ENCODE results near the gene SLCO3A1.

Gene SLCO3A1

GRCh38 chr15:92037491-92037890, 184.0 kb downstream of the SLCO3A1 start:
- H3K36me3 ChIP-seq (ENCODE audit: insufficient read depth, low read length), result no peaks in the 10 kb centered on the region
- H3K27me3 ChIP-seq (ENCODE audit: insufficient read depth, low read length, poor library complexity), result peaks cover 6% of the 10 kb centered on the region
- no peak overlapping the region for H3K4me3 ChIP-seq (ENCODE audit: low read depth in 1 of 2, low read length in 2 of 2)
- H3K9ac ChIP-seq (ENCODE audit: low read depth, low read length), result no peak overlapping the region
- TF ChIP-seq CTCF (IDR thresholded peaks at IDR 0.05; ENCODE audit: borderline replicate concordance, extremely low read depth, low read length, poor library complexity, severe bottlenecking), result no peak
- no peak for TF ChIP-seq EZH2 (IDR thresholded peaks at IDR 0.05; ENCODE audit: borderline replicate concordance, low read depth, low read length, severe bottlenecking)
- no peaks in the 10 kb centered on the region for H3K79me2 ChIP-seq (ENCODE audit: insufficient read depth, low read length)
- DNase-seq (no peak), ATAC-seq (ENCODE audit: insufficient read depth, low read depth) (no peak)
- no peak overlapping the region for H3K4me2 ChIP-seq (ENCODE audit: insufficient read depth, low read length)
- no peaks in the 10 kb centered on the region for H3K9me3 ChIP-seq (ENCODE audit: insufficient read depth, low read length, severe bottlenecking)
- H3K4me1 ChIP-seq (ENCODE audit: insufficient read depth, low read length), result no peaks in the 10 kb centered on the region
- H3K27ac ChIP-seq (ENCODE audit: low read length), result no peak overlapping the region
- no peak overlapping the region for H2AFZ ChIP-seq (ENCODE audit: low read depth, low read length)
- H4K20me1 ChIP-seq (ENCODE audit: insufficient read depth, low read length), result no peaks in the 10 kb centered on the region

GRCh38 chr15:92040350-92040749, 186.8 kb downstream of the SLCO3A1 start:
- Histone ChIP-seq H3K27me3 (ENCODE audit: insufficient read depth, low read length, poor library complexity) (peaks cover 6% of the 10 kb centered on the region), H3K4me2 (ENCODE audit: insufficient read depth, low read length) (no peak overlapping the region), H3K4me1 (ENCODE audit: insufficient read depth, low read length) (no peaks in the 10 kb centered on the region), H3K9ac (ENCODE audit: low read depth, low read length) (no peak overlapping the region), H2AFZ (ENCODE audit: low read depth, low read length) (no peak overlapping the region), H3K79me2 (ENCODE audit: insufficient read depth, low read length) (no peaks in the 10 kb centered on the region), H3K27ac (ENCODE audit: low read length) (no peak overlapping the region), H3K36me3 (ENCODE audit: insufficient read depth, low read length) (no peaks in the 10 kb centered on the region), H3K9me3 (ENCODE audit: insufficient read depth, low read length, severe bottlenecking) (no peaks in the 10 kb centered on the region), H4K20me1 (ENCODE audit: insufficient read depth, low read length) (no peaks in the 10 kb centered on the region), H3K4me3 (ENCODE audit: low read depth in 1 of 2, low read length in 2 of 2) (no peak overlapping the region)
- no peak for ATAC-seq (ENCODE audit: insufficient read depth, low read depth)
- no peak for TF ChIP-seq CTCF (IDR thresholded peaks at IDR 0.05; ENCODE audit: borderline replicate concordance, extremely low read depth, low read length, poor library complexity, severe bottlenecking)
- TF ChIP-seq EZH2 (IDR thresholded peaks at IDR 0.05; ENCODE audit: borderline replicate concordance, low read depth, low read length, severe bottlenecking), result no peak
- DNase-seq, result no peak

- Histone ChIP-seq H3K4me3 (ENCODE audit: low read depth in 1 of 2, low read length in 2 of 2) (no peak overlapping the region), H3K79me2 (ENCODE audit: insufficient read depth, low read length) (no peaks in the 10 kb centered on the region), H3K9ac (ENCODE audit: low read depth, low read length) (no peak overlapping the region), H2AFZ (ENCODE audit: low read depth, low read length) (no peak overlapping the region), H4K20me1 (ENCODE audit: insufficient read depth, low read length) (no peaks in the 10 kb centered on the region), H3K27ac (ENCODE audit: low read length) (no peak overlapping the region), H3K4me1 (ENCODE audit: insufficient read depth, low read length) (no peaks in the 10 kb centered on the region), H3K36me3 (ENCODE audit: insufficient read depth, low read length) (no peaks in the 10 kb centered on the region), H3K9me3 (ENCODE audit: insufficient read depth, low read length, severe bottlenecking) (no peaks in the 10 kb centered on the region), H3K4me2 (ENCODE audit: insufficient read depth, low read length) (no peak overlapping the region), H3K27me3 (ENCODE audit: insufficient read depth, low read length, poor library complexity) (peaks cover 6% of the 10 kb centered on the region)
- no peak for TF ChIP-seq EZH2 (IDR thresholded peaks at IDR 0.05; ENCODE audit: borderline replicate concordance, low read depth, low read length, severe bottlenecking)
- TF ChIP-seq CTCF (IDR thresholded peaks at IDR 0.05; ENCODE audit: borderline replicate concordance, extremely low read depth, low read length, poor library complexity, severe bottlenecking), result no peak
- ATAC-seq (ENCODE audit: insufficient read depth, low read depth), result no peak
- DNase-seq, result no peak
Measured at GRCh38 chr15:92041371-92041770, 187.9 kb downstream of the SLCO3A1 start.

- ATAC-seq (ENCODE audit: insufficient read depth, low read depth) (no peak), DNase-seq (no peak)
- no peak overlapping the region for H3K27ac ChIP-seq (ENCODE audit: low read length)
- peaks cover 6% of the 10 kb centered on the region for H3K27me3 ChIP-seq (ENCODE audit: insufficient read depth, low read length, poor library complexity)
- no peak overlapping the region for H2AFZ ChIP-seq (ENCODE audit: low read depth, low read length)
- no peaks in the 10 kb centered on the region for H4K20me1 ChIP-seq (ENCODE audit: insufficient read depth, low read length)
- H3K9ac ChIP-seq (ENCODE audit: low read depth, low read length), result no peak overlapping the region
- H3K4me3 ChIP-seq (ENCODE audit: low read depth in 1 of 2, low read length in 2 of 2), result no peak overlapping the region
- no peaks in the 10 kb centered on the region for H3K9me3 ChIP-seq (ENCODE audit: insufficient read depth, low read length, severe bottlenecking)
- no peaks in the 10 kb centered on the region for H3K36me3 ChIP-seq (ENCODE audit: insufficient read depth, low read length)
- TF ChIP-seq CTCF (IDR thresholded peaks at IDR 0.05; ENCODE audit: borderline replicate concordance, extremely low read depth, low read length, poor library complexity, severe bottlenecking) (no peak), EZH2 (IDR thresholded peaks at IDR 0.05; ENCODE audit: borderline replicate concordance, low read depth, low read length, severe bottlenecking) (no peak)
- H3K4me2 ChIP-seq (ENCODE audit: insufficient read depth, low read length), result no peak overlapping the region
- H3K4me1 ChIP-seq (ENCODE audit: insufficient read depth, low read length), result no peaks in the 10 kb centered on the region
- no peaks in the 10 kb centered on the region for H3K79me2 ChIP-seq (ENCODE audit: insufficient read depth, low read length)
Measured at GRCh38 chr15:92043283-92043682, 189.8 kb downstream of the SLCO3A1 start.
